Smooth muscle cell (in vitro differentiated cells): Measurements from ENCODE around the gene C5orf52. TPM values are rescaled to one million over a fixed set of nuclear protein-coding genes. Genes with fewer than 3 reads are reported as not detected.
"Not testable (repeated sequence)": the region's sequence is repeated elsewhere in the genome, so short reads cannot be mapped to it uniquely, and the experiment has no call there.

Experiments used
- DNase-seq: peaks from one replicate; lab custom pipeline; 2025; ENCODE audit not compliant: unreplicated experiment; lab: John Stamatoyannopoulos, UW
- H2AFZ ChIP-seq: fragments of 200-600 bp; sonication (generic); 2 replicates; pipeline ENCODE4 v1.6.0; 2016; ENCODE audit warnings: antibody characterized with exemption, low read depth, mild to moderate bottlenecking
- H3F3A ChIP-seq: fragments of 200-600 bp; sonication (generic); 2 replicates; pipeline ENCODE4 v1.6.0; 2017; ENCODE audit warnings: antibody characterized with exemption, low read depth
- H3K27ac ChIP-seq: fragments of 200-600 bp; sonication (generic); 2 replicates; pipeline ENCODE4 v1.5.1; 2016; ENCODE audit warnings: low read depth, mild to moderate bottlenecking
- H3K27me3 ChIP-seq: fragments of 200-600 bp; sonication (generic); 2 replicates; pipeline ENCODE4 v1.6.1; 2016; ENCODE audit warnings: low read depth, mild to moderate bottlenecking
- H3K36me3 ChIP-seq: fragments of 200-600 bp; sonication (generic); 2 replicates; pipeline ENCODE4 v1.5.1; 2016; ENCODE audit warnings: low read depth
- H3K4me1 ChIP-seq: fragments of 200-600 bp; sonication (generic); 2 replicates; pipeline ENCODE4 v1.5.1; 2016; ENCODE audit warnings: low read depth
- H3K4me2 ChIP-seq: fragments of 200-600 bp; sonication (generic); 2 replicates; pipeline ENCODE4 v1.6.0; 2016; ENCODE audit warnings: mild to moderate bottlenecking
- H3K4me3 ChIP-seq: fragments of 200-600 bp; sonication (generic); 2 replicates; pipeline ENCODE4 v1.5.1; 2016; ENCODE audit warnings: mild to moderate bottlenecking
- H3K79me2 ChIP-seq: fragments of 200-600 bp; sonication (generic); 2 replicates; pipeline ENCODE4 v1.6.0; 2016; ENCODE audit warnings: low read depth, mild to moderate bottlenecking
- H3K9ac ChIP-seq: fragments of 200-600 bp; sonication (generic); 2 replicates; pipeline ENCODE4 v1.6.0; 2016; ENCODE audit warnings: low read depth
- H3K9me3 ChIP-seq: fragments of 200-600 bp; sonication (generic); replicated peaks from 2 replicates; pipeline ENCODE4 v1.5.1; 2016; ENCODE audit warnings: low read depth
- H4K20me1 ChIP-seq: fragments of 200-600 bp; sonication (generic); 2 replicates; pipeline ENCODE4 v1.6.0; 2016; ENCODE audit warnings: low read depth
- WGBS: methylation state at CpG from one replicate; pipeline ENCODE4 v1.1.7; 2016; ENCODE audit warnings: low lambda C conversion rate; 5-methylcytosine and 5-hydroxymethylcytosine counted together
- polyA plus RNA-seq: library from polyadenylated mRNA; unstranded; fragments of >200 nt; fragmentation: Nextera tagmentation; extraction: Ambion mirVana; gene quantifications from 2 replicates; pipeline ENCODE4 v1.2.1, GENCODE V29; 2016
- total RNA-seq: library from RNA; depleted of rRNA; stranded (reverse); fragments of >200 nt; gene quantifications from 2 replicates; pipeline ENCODE4 v1.2.3, GENCODE V29; 2014
- TF ChIP-seq, protein P1 (sequence below): fragments of 200-600 bp; sonication (generic); IDR thresholded peaks from 2 replicates; pipeline ENCODE4 v1.5.1; 2017; ENCODE audit warnings: borderline replicate concordance, mild to moderate bottlenecking, antibody characterized with exemption; ENCODE audit not compliant: insufficient read depth, poor library complexity, severe bottlenecking

C5orf52 gene
- total and polyA plus RNA-seq, 2 experiments from 2014 or later, result not detected

DNA sequence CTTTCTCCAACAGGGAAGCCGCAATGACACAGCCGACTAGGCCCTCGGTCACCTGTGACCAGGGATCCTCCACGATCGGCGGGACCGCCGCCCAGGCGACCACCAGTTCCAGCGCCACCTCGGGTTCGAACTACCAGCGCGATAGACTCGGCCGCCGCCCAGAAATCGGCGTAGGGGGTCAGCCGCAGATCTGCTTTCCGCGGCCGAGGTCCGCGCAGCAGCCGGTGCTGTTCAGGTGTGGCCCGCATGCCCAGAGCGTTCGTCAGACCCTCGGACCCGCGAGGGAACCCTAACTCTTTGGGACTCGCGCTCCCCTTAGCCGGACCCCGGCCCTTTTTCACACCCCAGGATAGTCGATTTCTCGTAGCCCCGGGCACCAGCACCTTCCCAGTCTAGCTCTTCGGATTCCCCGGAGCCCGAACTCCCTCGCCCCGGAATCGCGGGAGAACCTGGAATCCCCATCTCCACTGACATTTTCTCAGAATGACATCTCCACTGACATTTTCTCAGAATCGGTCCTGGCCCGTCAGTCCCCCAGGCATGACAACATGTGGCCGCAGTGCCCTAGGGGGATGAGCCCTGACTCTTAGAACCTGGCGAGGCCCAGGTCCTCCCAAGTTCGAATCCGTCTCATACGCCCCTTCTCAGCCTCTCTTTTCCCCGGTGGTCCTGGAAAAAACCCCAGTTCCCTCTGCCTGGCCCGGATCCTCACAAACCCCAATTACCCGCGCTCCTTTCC, 428 bp downstream of the C5orf52 start:
- Histone ChIP-seq H2AFZ (no peak overlapping the region), H3K79me2 (no peaks in the 10 kb centered on the region), H3K4me1 (no peaks in the 10 kb centered on the region), H3K27me3 (no peaks in the 10 kb centered on the region), H4K20me1 (no peaks in the 10 kb centered on the region), H3K27ac (no peak overlapping the region), H3K4me3 (no peak overlapping the region), H3F3A (no peaks in the 10 kb centered on the region), H3K9me3 (no peaks in the 10 kb centered on the region), H3K36me3 (no peaks in the 10 kb centered on the region), H3K9ac (no peak overlapping the region), H3K4me2 (no peak overlapping the region)
- no peak for DNase-seq
- TF ChIP-seq, protein P1, sequence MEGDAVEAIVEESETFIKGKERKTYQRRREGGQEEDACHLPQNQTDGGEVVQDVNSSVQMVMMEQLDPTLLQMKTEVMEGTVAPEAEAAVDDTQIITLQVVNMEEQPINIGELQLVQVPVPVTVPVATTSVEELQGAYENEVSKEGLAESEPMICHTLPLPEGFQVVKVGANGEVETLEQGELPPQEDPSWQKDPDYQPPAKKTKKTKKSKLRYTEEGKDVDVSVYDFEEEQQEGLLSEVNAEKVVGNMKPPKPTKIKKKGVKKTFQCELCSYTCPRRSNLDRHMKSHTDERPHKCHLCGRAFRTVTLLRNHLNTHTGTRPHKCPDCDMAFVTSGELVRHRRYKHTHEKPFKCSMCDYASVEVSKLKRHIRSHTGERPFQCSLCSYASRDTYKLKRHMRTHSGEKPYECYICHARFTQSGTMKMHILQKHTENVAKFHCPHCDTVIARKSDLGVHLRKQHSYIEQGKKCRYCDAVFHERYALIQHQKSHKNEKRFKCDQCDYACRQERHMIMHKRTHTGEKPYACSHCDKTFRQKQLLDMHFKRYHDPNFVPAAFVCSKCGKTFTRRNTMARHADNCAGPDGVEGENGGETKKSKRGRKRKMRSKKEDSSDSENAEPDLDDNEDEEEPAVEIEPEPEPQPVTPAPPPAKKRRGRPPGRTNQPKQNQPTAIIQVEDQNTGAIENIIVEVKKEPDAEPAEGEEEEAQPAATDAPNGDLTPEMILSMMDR, result no peak
- WGBS, result 97% methylated on average over 49 of the region's 57 CpGs

DNA sequence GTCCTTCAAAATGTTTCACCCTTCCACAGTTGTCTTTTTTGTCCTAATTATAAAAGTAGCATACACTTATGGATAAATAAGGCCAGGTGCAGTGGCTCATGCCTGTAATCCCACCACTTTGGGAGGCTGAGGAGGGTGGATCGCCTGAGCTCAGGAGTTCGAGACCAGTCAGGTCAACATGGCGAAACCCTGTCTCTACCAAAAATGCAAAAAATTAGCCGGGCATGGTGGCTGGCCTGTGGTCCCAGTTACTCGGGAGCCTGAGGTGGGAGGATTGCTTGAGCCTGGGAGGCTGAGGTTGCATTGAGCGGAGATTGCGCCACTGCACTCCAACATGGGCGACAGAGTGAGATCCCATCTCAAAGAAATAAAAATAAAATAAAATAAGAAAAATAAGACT, 1.6 kb downstream of the C5orf52 start:
- Histone ChIP-seq H2AFZ (no peak overlapping the region), H3K4me3 (no peak overlapping the region), H3K27me3 (no peaks in the 10 kb centered on the region), H3K9ac (no peak overlapping the region), H4K20me1 (no peaks in the 10 kb centered on the region), H3K4me2 (no peak overlapping the region), H3K27ac (no peak overlapping the region), H3K79me2 (no peaks in the 10 kb centered on the region), H3K4me1 (no peaks in the 10 kb centered on the region), H3K36me3 (no peaks in the 10 kb centered on the region), H3F3A (no peaks in the 10 kb centered on the region), H3K9me3 (no peaks in the 10 kb centered on the region)
- DNase-seq, result no peak
- WGBS, result 96% methylated on average over 8 of the region's 8 CpGs
- TF ChIP-seq, protein P1, result no peak

DNA sequence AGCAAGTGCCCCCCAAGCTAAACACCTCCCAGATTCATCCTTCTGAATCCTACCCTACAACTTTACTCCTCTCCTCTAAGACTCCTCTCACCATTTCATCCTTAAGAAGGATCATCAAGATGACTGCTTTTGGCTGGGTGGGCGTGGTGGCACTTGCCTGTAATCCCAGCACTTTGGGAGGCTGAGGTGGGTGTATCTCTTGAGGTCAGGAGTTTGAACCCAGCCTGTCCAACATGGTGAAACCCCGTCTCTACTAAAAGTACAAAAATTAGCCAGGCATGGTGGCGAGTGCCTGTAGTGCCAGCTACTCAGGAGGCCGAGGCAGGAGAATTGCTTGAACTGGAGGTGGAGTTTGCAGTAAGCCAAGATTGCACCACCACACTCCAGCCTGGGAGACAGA, 3.0 kb downstream of the C5orf52 start:
- H3K4me3 ChIP-seq, H3F3A ChIP-seq, H3K4me2 ChIP-seq, H3K9me3 ChIP-seq, H3K4me1 ChIP-seq, H3K9ac ChIP-seq, H3K36me3 ChIP-seq, H2AFZ ChIP-seq, DNase-seq, H3K27ac ChIP-seq, H4K20me1 ChIP-seq, H3K79me2 ChIP-seq, H3K27me3 ChIP-seq: not testable (repeated sequence)
- WGBS, result 93% methylated on average over 4 of the region's 4 CpGs

DNA sequence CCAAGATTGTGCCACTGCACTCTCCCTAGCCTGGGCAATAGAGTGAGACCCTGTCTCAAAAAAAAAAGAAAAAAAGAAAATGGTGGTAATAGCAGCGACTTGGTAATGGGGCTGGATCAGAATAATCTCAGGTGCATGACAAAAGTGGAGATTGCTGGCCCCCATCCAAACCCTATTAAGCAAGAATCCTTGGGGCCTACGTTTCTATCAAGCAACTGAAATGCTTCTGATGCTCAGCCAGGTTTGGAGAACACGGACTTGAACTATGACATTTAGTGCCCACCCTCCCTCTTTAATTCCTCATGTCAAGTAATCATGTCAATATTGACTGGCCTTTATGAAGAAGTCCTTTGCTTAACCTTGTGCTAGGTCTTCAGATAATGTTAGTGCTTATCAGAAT, 6.6 kb downstream of the C5orf52 start:
- Histone ChIP-seq H3K79me2 (no peaks in the 10 kb centered on the region), H3K27me3 (no peaks in the 10 kb centered on the region), H3K4me1 (no peaks in the 10 kb centered on the region), H3K27ac (no peak overlapping the region), H3K36me3 (no peaks in the 10 kb centered on the region), H4K20me1 (no peaks in the 10 kb centered on the region), H3K9me3 (no peaks in the 10 kb centered on the region), H3K4me3 (no peak overlapping the region), H3K4me2 (no peak overlapping the region), H2AFZ (no peak overlapping the region), H3K9ac (no peak overlapping the region), H3F3A (no peaks in the 10 kb centered on the region)
- TF ChIP-seq, protein P1, result no peak
- WGBS, result 84% methylated on average over 3 of the region's 3 CpGs
- no peak for DNase-seq
